ENCODE measurements around the gene AKAP7.
"Not testable (repeated sequence)": the region's sequence is repeated elsewhere in the genome, so short reads cannot be mapped to it uniquely, and the experiment has no call there.

AKAP7 gene

GRCh38 chr6:131257104-131257503 lies 121.8 kb downstream of the AKAP7 start:
- DNase-seq: no peak

GRCh38 chr6:131258010-131258652 lies 122.9 kb downstream of the AKAP7 start:
- no peak for DNase-seq

DNA sequence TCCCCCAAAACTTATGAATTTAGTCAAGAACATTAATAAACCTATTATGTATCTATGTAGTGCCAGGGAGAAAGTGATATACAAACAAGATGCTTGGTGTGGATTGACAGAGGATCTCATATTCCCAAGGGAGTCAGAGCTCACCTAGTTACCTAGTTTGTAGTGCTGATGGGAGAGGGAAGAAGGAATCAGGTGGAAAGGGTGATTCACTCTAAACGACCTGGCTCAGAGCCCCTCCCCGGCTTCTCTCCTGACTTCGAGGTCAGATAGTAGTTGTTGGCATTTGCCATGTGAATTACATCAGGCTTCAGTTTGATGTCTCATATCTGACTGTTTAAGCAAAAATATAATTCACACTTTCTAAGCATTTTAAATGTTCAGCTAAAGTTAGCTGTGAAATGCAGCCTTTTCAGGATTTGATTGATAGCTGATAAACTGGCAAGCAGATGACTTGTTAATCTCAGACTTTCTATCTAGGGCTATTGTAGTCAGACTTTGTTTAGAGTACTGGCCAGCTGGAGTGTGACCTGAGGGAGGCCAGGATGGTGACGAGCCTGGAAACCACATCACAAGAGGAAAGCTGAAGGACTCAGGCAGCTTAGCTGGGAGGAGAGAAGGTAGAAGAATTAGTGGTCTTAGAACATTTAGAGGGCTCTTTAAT lies 123.7 kb downstream of the AKAP7 start:
- DNase-seq: no peak

DNA sequence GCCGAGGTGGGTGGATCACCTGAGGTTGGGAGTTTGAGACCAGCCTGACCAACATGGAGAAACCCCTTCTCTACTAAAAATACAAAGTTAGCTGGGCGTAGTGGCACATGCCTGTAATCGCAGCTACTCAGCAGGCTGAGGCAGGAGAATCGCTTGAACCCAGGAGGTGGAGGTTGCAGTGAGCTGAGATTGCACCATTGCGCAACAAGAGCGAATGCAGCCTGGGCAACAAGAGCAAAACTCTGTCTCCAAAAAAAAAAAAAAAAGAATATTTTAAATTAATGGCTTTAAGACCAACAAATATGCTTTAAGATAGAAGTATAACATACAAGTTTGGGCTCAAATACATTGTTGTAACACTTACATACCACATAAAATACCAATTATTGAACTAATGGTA lies 125.7 kb downstream of the AKAP7 start:
- DNase-seq: not testable (repeated sequence)

DNA sequence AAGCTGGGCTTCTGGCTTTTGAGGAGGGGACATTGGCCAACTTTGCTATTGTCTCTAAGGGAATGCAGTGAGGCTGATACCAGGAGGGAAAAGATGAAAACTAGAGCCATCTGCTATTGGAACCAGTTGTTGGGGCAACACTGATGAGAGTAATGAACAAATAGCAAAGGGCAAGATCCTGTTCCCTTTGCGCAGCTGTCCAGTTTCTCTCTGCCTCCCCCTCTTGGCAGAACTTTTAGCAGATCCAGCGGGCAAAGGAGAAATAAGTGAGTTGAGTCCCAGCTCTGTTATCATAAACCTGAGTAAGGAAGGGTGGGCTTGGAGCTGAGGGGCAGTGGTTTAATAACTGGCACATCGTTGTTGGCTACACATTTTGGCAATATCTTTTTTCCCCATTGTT lies 126.8 kb downstream of the AKAP7 start:
- DNase-seq: no peak

DNA sequence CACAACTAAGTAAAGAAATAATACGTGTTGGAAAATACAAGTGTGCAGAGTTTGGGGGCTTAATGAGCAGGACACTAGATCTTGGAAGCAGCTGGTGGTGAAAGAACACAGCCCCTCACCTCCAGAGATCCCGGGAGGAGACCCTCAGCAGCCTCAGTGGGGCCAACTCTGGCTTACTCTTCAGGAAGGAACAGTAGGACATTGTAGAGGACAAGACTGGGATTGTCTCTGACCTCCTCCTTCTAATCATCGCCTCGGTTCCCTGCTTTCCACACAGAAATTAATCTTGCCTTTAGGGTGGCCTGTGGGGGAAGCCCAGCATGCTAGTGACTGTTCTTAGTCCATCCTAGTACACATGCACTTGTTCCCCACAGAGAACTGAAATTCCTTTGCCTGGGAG lies 130.7 kb downstream of the AKAP7 start:
- no peak for DNase-seq

GRCh38 chr6:131268303-131268702 lies 133.0 kb downstream of the AKAP7 start:
- no peak for DNase-seq

- DNase-seq: no peak
Observed at GRCh38 chr6:131269565-131270391, 134.5 kb downstream of the AKAP7 start.

GRCh38 chr6:131270534-131270933 lies 135.3 kb downstream of the AKAP7 start:
- DNase-seq: no peak

- DNase-seq: no peak
Observed at GRCh38 chr6:131275273-131275672, 140.0 kb downstream of the AKAP7 start.

DNA sequence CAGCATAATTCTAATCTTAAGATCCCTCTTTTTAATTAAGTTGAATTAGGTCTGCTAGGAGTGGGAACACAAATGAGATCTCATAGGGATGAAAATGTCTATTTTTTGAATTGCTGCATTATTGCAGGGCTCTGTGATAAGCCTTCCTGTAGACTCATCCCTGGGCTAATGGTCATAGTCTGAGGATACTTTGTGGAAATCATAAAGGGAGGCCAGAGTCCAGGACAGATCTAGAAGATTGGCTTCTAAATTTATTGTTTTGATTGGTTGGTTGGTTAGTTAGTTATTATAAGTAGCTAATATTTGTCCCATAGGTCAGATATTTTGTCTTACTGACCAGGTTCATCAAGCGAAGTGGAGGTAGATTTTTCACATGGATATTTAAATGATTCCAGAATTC lies 142.3 kb downstream of the AKAP7 start:
- DNase-seq: no peak

DNA sequence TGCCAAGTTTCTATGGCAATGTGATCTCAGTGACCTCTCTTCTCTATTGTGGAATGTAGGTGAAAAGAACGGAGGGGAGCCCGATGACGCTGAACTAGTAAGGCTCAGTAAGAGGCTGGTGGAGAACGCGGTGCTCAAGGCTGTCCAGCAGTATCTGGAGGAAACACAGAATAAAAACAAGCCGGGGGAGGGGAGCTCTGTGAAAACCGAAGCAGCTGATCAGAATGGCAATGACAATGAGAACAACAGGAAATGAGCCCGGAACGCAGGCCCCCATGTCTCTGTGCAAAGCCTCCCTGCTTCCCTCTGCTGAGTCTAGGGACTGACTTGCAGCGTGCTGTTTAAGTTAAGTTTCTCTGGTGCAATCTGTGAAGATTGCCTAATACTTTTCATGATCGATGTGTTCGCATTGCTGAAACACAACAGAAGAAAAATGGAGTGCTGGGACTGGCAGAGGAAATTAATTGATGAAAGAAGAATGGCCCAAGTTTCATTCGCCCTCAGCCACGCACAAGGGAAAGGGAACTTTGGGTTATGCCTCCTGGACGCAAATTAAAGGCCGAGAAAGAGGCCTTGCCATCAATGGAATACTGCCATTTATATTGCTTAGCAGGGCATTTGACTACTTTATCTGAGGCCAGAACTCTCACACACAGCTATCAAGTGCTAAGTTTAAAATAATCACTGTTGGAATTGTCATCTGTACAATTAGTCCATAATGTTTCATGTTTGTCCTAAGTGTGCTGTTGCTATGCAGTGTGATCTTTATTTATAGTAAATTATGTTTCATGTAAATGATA lies 146.4 kb downstream of the AKAP7 start:
- peak; percentile 30 for DNase-seq

GRCh38 chr6:131282365-131282764 lies 147.1 kb downstream of the AKAP7 start:
- DNase-seq: no peak

DNA sequence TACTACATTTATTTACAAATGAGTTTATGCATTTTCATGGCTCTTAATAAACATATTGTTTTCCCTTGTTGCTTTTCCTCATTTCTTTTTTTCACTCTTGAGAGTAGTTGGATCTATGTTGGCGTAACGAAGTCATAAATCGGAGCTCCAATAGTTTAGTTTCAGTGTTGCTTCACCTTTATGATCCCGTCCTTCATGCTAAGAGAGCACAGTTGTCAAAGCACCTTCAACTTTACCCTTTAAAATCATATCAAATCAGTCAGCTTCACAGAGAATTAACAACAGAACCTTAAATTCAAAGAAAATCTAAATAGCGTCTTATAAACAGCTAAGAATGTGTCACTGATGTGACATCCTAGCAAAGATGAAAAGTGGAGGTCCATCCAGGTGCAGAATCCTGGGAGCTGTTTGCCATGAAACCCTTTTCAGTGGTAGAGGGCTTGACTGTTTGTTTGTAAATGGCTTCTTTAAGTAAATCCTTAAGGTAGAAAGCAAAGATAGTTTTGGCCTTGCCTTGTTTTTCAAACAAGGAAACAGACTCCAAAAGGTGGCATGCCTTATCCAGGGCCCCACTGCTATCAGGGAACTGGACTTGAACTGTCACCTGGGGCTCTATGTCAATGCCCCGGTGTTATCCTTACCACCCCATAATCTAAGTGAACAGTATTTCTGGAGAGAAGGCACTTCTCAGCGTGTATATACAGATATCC lies 148.4 kb downstream of the AKAP7 start:
- no peak for DNase-seq

- DNase-seq: no peak
Observed at GRCh38 chr6:131285548-131285947, 150.3 kb downstream of the AKAP7 start.

GRCh38 chr6:131286469-131287040 lies 151.3 kb downstream of the AKAP7 start:
- no peak for DNase-seq

GRCh38 chr6:131288214-131288613 lies 152.9 kb downstream of the AKAP7 start:
- no peak for DNase-seq

- no peak for DNase-seq
Observed at GRCh38 chr6:131290955-131291354, 155.7 kb downstream of the AKAP7 start.

- no peak for DNase-seq
Observed at GRCh38 chr6:131292145-131292938, 157.1 kb downstream of the AKAP7 start.

DNA sequence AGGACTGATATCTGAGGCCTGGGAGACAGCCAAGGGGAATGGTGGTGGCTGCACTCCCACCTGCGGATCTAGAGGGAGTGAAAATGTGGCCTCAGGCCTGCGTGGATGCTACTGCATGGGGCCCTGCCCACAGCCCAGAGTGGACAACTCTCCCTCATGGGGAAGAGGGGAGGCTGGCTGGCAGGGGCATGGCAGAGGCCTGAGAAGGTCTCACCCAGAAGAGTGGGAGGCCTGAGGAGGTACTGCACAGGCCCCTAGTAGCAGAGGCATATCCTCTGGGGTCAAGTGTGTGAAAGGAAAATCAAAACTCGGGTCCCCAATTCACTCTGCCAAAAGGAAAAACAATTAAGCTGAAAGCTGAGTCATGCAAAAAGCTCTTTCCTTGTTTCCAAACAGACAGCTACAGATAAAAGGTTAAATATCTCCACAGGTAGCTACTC lies 158.2 kb downstream of the AKAP7 start:
- no peak for DNase-seq

- no peak for DNase-seq
Observed at GRCh38 chr6:131295081-131295480, 159.8 kb downstream of the AKAP7 start.

All from effector CD8-positive, alpha-beta T cell (primary cell).